Suprapubic skin (tissue), 4 donors: ENCODE data around the gene CAPRIN2.

ENCODE experiments used
- EP300 ChIP-seq: sonication (generic); formaldehyde crosslinking; IDR thresholded peaks from one replicate; pipeline ENCODE4 v1.6.1; 2017; ENCODE audit warnings: antibody characterized with exemption
- POLR2A ChIP-seq, 2 donors: fragments of 450-650 bp; IDR thresholded peaks; one replicate each; pipeline ENCODE4 v1.6.1; 2017; ENCODE audit warnings: antibody characterized with exemption in 2 of 2, mild to moderate bottlenecking in 2 of 2, moderate library complexity in 2 of 2
- POLR2AphosphoS5 ChIP-seq, 3 donors: sonication (generic); formaldehyde crosslinking; IDR thresholded peaks; one replicate each; pipeline ENCODE4 v1.6.1; 2017; ENCODE audit warnings: antibody characterized with exemption in 3 of 3
- TF ChIP-seq, protein P1 (sequence below), 2 donors: fragments of 200-600 bp in 1 of 2; fragments of 450-650 bp in 1 of 2; sonication (generic) in 1 of 2; IDR thresholded peaks; one replicate each; pipeline ENCODE4 v1.5.1; 2016 to 2019; ENCODE audit warnings: antibody characterized with exemption in 2 of 2, mild to moderate bottlenecking in 1 of 2, moderate library complexity in 1 of 2

DNA sequence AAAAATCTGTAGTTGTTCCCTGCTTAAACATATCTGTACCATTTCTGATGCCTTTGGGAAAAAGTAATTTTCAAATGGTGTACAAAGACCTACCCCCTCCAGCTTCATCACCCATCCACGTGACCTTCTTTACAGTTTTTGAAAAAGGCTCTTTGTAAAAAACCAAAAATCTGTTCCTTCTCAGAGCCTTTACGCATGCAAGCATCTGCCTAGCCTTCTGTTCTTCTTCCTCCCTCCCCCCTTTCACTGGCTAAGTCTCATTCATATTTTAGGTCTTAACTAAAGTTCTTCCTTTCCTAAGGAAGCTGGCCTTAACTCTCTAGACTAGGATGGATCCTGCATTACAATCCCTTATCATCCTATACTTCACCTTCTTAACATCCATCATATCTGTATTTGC lies 10.4 kb downstream of the CAPRIN2 start:
- TF ChIP-seq, protein P1, sequence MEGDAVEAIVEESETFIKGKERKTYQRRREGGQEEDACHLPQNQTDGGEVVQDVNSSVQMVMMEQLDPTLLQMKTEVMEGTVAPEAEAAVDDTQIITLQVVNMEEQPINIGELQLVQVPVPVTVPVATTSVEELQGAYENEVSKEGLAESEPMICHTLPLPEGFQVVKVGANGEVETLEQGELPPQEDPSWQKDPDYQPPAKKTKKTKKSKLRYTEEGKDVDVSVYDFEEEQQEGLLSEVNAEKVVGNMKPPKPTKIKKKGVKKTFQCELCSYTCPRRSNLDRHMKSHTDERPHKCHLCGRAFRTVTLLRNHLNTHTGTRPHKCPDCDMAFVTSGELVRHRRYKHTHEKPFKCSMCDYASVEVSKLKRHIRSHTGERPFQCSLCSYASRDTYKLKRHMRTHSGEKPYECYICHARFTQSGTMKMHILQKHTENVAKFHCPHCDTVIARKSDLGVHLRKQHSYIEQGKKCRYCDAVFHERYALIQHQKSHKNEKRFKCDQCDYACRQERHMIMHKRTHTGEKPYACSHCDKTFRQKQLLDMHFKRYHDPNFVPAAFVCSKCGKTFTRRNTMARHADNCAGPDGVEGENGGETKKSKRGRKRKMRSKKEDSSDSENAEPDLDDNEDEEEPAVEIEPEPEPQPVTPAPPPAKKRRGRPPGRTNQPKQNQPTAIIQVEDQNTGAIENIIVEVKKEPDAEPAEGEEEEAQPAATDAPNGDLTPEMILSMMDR (IDR thresholded peaks at IDR 0.05) = no peak
- TF ChIP-seq POLR2A (IDR thresholded peaks at IDR 0.05) (no peak), POLR2AphosphoS5 (IDR thresholded peaks at IDR 0.05) (no peak), EP300 (no peak)
